Prostate gland (tissue), 2 donors: ENCODE results near the gene IDH3B. TPM values are rescaled to one million over a fixed set of nuclear protein-coding genes. Genes with fewer than 3 reads are reported as not detected.
"Not testable (repeated sequence)": the region's sequence is repeated elsewhere in the genome, so short reads cannot be mapped to it uniquely, and the experiment has no call there.

Experiments used
- DNase-seq: peaks from one replicate; pipeline ENCODE4 v3.0.0-alpha.2; 2019; ENCODE audit warnings: low spot score
- H3K27ac ChIP-seq, 2 donors: fragments of 200-600 bp; sonication (generic); 2 replicates each; pipeline ENCODE4 v1.5.1; 2017 to 2019
- H3K27me3 ChIP-seq: fragments of 200-600 bp; sonication (generic); replicated peaks from 2 replicates; pipeline ENCODE4 v1.5.1; 2019; ENCODE audit not compliant: insufficient read depth
- H3K36me3 ChIP-seq, 2 donors: fragments of 200-600 bp; sonication (generic); 1 replicate in 1 of 2; 2 replicates in 1 of 2; pipeline versions ENCODE4 v1.5.1 to v1.8.1; 2017 to 2019
- H3K4me1 ChIP-seq: fragments of 200-600 bp; sonication (generic); replicated peaks from 2 replicates; pipeline ENCODE4 v1.5.1; 2019
- H3K4me3 ChIP-seq, 2 donors: fragments of 200-600 bp; sonication (generic); 2 replicates each; pipeline ENCODE4 v1.5.1; 2017 to 2019
- H3K9me3 ChIP-seq: fragments of 200-600 bp; sonication (generic); 2 replicates; pipeline ENCODE4 v1.5.1; 2017
- POLR2A ChIP-seq: fragments of 450-650 bp; IDR thresholded peaks from one replicate; pipeline ENCODE4 v1.6.1; 2016; ENCODE audit warnings: antibody characterized with exemption, mild to moderate bottlenecking
- POLR2AphosphoS5 ChIP-seq: sonication (generic); formaldehyde crosslinking; IDR thresholded peaks from one replicate; pipeline ENCODE4 v1.6.1; 2017; ENCODE audit warnings: antibody characterized with exemption
- WGBS: methylation state at CpG from one replicate; pipeline ENCODE4 v1.1.5; 2018; 5-methylcytosine and 5-hydroxymethylcytosine counted together
- intact Hi-C: fragments of 100-400 bp; cut with DNase I; formaldehyde crosslinking; loops from one replicate; pipeline ENCODE4 v1.14.2; 2022
- total RNA-seq, 2 donors: library from RNA; depleted of rRNA; stranded (reverse); fragments of >200 nt; gene quantifications; one replicate each; pipeline ENCODE4 v1.1.0, GENCODE V29; 2016
- TF ChIP-seq, protein P1 (sequence below), 4 experiments: fragments of 200-600 bp in 2 of 4; fragments of 450-650 bp in 2 of 4; sonication (generic) in 2 of 4; IDR thresholded peaks; 1 replicate in 3 of 4; 2 replicates in 1 of 4; pipeline ENCODE4 v1.5.1; 2016 to 2019; ENCODE audit warnings: antibody characterized with exemption in 4 of 4, mild to moderate bottlenecking in 2 of 4, moderate library complexity in 2 of 4

Gene IDH3B
- total RNA-seq, 2 donors from 2014 or later = 132 to 141 TPM

DNA sequence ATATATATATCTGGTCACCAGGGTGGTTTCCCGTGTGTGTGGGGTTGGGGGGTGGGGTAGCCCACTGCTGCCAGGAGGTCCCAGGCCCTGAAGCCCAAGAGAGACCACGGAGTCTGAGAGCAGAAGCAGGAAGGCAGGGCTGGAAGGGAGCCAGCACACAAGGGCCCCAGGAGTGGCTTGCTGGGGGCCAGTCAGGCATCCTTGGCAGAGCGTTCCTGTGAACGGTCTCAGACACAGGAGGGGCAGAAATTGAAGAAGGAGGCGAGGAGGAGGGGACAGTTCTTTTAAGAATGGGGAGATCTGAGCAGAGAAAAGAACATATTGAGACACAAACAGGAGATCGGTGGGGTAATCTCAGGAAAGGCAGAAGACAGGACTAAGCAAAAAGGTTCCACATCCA, 26.7 kb upstream of the IDH3B start:
- peaks cover 7% of the 10 kb centered on the region for H3K4me1 ChIP-seq
- 78% methylated on average over 6 of the region's 6 CpGs for WGBS
- intact Hi-C loops = loop anchor here (10.0 kb wide), 1 partner anchor 154 kb away; the partner anchor contains the start of genes PCED1A and VPS16
- DNase-seq = no peak
- H3K27ac ChIP-seq = no peak overlapping the region
- H3K9me3 ChIP-seq = no peaks in the 10 kb centered on the region
- H3K27me3 ChIP-seq = no peaks in the 10 kb centered on the region
- H3K36me3 ChIP-seq = no peaks in the 10 kb centered on the region
- H3K4me3 ChIP-seq = no peak overlapping the region
- no peak for TF ChIP-seq POLR2A

DNA sequence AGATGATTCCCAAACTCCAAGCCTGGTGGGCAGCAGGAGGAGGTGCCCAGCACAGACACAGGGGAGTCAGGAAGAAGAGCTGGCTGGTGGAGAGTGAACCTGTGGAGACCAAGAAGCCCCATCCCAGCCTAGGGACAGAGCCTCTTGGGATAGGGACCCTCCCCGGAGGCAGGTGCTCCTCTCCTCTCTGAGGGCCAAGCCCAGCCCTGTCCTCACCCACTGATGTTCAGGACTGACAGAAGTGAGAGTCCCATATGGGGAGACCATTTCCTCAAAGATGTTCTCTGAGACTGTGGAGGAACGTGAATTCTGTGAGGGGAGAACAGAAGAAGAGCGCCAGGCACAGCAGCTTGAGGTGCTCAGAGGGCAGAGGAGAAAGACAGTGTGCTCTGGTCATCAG, 26.2 kb upstream of the IDH3B start:
- TF ChIP-seq POLR2AphosphoS5 (no peak), POLR2A (no peak)
- TF ChIP-seq, protein P1, sequence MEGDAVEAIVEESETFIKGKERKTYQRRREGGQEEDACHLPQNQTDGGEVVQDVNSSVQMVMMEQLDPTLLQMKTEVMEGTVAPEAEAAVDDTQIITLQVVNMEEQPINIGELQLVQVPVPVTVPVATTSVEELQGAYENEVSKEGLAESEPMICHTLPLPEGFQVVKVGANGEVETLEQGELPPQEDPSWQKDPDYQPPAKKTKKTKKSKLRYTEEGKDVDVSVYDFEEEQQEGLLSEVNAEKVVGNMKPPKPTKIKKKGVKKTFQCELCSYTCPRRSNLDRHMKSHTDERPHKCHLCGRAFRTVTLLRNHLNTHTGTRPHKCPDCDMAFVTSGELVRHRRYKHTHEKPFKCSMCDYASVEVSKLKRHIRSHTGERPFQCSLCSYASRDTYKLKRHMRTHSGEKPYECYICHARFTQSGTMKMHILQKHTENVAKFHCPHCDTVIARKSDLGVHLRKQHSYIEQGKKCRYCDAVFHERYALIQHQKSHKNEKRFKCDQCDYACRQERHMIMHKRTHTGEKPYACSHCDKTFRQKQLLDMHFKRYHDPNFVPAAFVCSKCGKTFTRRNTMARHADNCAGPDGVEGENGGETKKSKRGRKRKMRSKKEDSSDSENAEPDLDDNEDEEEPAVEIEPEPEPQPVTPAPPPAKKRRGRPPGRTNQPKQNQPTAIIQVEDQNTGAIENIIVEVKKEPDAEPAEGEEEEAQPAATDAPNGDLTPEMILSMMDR (IDR thresholded peaks at IDR 0.05) = no peak
- H3K4me3 ChIP-seq = no peak overlapping the region
- H3K27me3 ChIP-seq = no peaks in the 10 kb centered on the region
- peaks cover 7% of the 10 kb centered on the region for H3K4me1 ChIP-seq
- 84% methylated on average over 3 of the region's 3 CpGs for WGBS
- no peak overlapping the region for H3K27ac ChIP-seq
- DNase-seq = no peak
- intact Hi-C loops = loop anchor here (10.0 kb wide), 1 partner anchor 155 kb away; the partner anchor contains the start of genes PCED1A and VPS16
- H3K9me3 ChIP-seq = no peaks in the 10 kb centered on the region
- H3K36me3 ChIP-seq = no peaks in the 10 kb centered on the region

DNA sequence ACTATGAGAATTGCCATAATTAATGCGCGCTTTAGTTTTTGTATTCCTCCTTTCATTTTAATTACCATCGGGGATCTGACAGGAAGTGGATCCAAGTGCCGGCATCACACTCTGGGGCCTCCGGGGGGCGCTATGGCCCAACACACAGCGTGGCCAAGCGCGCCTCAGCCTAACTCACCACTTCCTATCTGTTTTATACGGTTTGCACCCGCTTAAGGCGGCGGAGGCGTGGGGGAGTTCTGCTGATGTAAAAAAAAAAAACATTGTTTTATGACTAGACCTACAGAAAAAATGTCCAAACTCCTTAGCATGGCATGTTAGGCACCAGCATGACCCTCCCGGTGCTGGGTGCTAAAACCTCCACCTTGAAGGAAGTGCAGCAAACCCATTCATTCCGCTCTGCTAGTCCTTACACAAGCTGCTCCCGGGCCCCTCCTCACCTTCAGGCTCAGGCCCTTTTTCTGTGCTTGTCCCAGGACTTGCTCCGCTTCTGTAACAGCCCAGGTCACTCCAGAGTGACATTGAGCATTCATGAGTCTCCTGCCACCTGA, 24.1 kb upstream of the IDH3B start:
- no peaks in the 10 kb centered on the region for H3K9me3 ChIP-seq
- peaks cover 7% of the 10 kb centered on the region for H3K4me1 ChIP-seq
- WGBS = 38% methylated on average over 18 of the region's 18 CpGs
- DNase-seq = no peak
- no peak for TF ChIP-seq POLR2A
- TF ChIP-seq, protein P1 (IDR thresholded peaks at IDR 0.05) = peak in 3 of 4 experiments; percentile 36 to 53 (median 48)
- no peaks in the 10 kb centered on the region for H3K36me3 ChIP-seq
- no peak overlapping the region for H3K4me3 ChIP-seq
- intact Hi-C loops = no loop called here
- H3K27ac ChIP-seq = no peak overlapping the region
- no peaks in the 10 kb centered on the region for H3K27me3 ChIP-seq

DNA sequence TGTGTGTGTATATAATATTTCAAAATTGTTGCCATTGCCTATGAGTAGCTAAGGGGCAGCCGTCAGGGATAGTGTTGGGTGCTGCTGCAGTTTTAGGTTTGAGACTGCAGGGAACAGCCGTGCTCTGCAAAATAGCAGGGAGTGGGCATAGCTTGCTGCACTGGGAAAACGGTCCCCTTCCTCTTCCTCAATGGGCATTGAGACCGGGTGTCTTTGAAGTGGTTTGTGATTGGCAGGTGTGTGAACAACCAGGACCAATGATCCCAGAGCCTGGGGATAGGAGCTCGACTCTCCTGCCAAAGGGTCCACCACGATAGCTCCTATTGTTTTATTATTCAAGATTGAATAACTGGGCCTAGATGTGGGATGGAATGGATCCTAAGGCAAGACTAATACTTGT, 23.5 kb upstream of the IDH3B start:
- no peak for DNase-seq
- H3K27ac ChIP-seq = no peak overlapping the region
- intact Hi-C loops = no loop called here

DNA sequence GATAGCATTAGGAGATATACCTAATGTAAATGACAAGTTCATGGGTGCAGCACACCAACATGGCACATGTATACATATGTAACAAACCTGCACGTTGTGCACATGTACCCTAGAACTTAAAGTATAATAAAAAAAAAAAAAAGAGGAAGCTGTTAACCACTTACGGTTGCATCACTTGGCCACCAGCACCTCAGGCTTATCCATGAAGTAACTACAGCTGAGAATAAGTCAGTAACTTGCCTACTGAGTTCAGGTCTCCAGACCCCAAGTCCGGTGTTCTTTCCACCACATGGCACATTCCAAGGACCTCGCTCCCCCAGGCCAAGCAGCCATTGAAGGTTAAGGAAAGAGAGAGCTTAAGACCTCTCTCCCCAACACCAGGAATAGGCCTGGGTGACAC, 20.8 kb upstream of the IDH3B start:
- intact Hi-C loops, H3K4me1 ChIP-seq, DNase-seq, H3K27me3 ChIP-seq, H3K9me3 ChIP-seq, H3K4me3 ChIP-seq, H3K36me3 ChIP-seq, H3K27ac ChIP-seq: not testable (repeated sequence)
- WGBS = 81% methylated on average over 4 of the region's 4 CpGs

More for the DNA sequence above, 23.5 kb upstream of the IDH3B start:
- H3K27me3 ChIP-seq = no peaks in the 10 kb centered on the region
- H3K36me3 ChIP-seq = no peaks in the 10 kb centered on the region
- H3K4me1 ChIP-seq = peaks cover 7% of the 10 kb centered on the region
- no peak overlapping the region for H3K4me3 ChIP-seq
- WGBS = 57% methylated on average over 6 of the region's 6 CpGs
- H3K9me3 ChIP-seq = no peaks in the 10 kb centered on the region
- TF ChIP-seq, protein P1 (IDR thresholded peaks at IDR 0.05) = no peak
- TF ChIP-seq POLR2AphosphoS5 (no peak), POLR2A (no peak)

DNA sequence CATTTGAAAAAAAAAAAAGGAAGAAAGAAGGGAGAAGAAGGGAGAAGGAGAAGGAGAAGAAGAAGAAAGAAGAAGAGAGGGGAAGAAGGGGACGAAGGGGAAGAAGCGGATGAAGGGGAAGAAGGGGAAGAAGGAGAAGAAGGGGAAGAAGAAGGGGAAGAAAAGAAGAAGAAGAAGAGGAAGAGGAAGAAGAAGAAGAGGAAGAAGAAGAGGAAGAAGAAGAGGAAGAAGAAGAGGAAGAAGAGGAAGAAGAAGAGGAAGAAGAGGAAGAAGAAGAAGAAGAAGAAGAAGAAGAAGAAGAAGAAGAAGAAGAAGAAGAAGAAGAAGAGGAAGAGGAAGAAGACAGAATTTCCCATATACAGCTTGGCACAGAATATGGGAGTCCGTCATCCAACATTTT, 18.0 kb upstream of the IDH3B start:
- H3K4me3 ChIP-seq, intact Hi-C loops, DNase-seq, H3K36me3 ChIP-seq, H3K4me1 ChIP-seq, H3K27me3 ChIP-seq, H3K9me3 ChIP-seq, H3K27ac ChIP-seq: not testable (repeated sequence)
- WGBS = 86% methylated on average over 3 of the region's 3 CpGs
